ENCODE results near the gene ZNF81.
"Not testable (repeated sequence)": the region's sequence is repeated elsewhere in the genome, so short reads cannot be mapped to it uniquely, and the experiment has no call there.

Gene ZNF81
- 6.3 to 29.1 (median 12.8) reads per million in 17 experiments for total RNA-seq

GRCh38 chrX:47836164-47837072, at the start of gene ZNF81:
ZNF81 (plus strand) TSS chrX:47836902; CDS start chrX:47846268, 9,366 bp downstream.
- peak; percentile 96 to 97 (median 97) for DNase-seq

- peak; percentile 25 to 67 (median 35) for DNase-seq
Observed at GRCh38 chrX:47796433-47796906, 40.2 kb upstream of the ZNF81 start.

- DNase-seq, result no peak
Observed at GRCh38 chrX:47797084-47797483, 39.6 kb upstream of the ZNF81 start.

GRCh38 chrX:47798861-47799260, 37.8 kb upstream of the ZNF81 start:
- DNase-seq, result no peak

GRCh38 chrX:47802589-47802988, 34.1 kb upstream of the ZNF81 start:
- no peak for DNase-seq

- DNase-seq, result not testable (repeated sequence)
Observed at GRCh38 chrX:47803103-47803502, 33.6 kb upstream of the ZNF81 start.

GRCh38 chrX:47804315-47804714, 32.4 kb upstream of the ZNF81 start:
- no peak for DNase-seq

- DNase-seq, result not testable (repeated sequence)
Observed at GRCh38 chrX:47805844-47806243, 30.9 kb upstream of the ZNF81 start.

GRCh38 chrX:47806415-47807271, 30.1 kb upstream of the ZNF81 start:
- DNase-seq, result not testable (repeated sequence)

GRCh38 chrX:47807272-47807538, 29.5 kb upstream of the ZNF81 start:
- DNase-seq, result not testable (repeated sequence)

- DNase-seq, result no peak
Observed at GRCh38 chrX:47807548-47807947, 29.2 kb upstream of the ZNF81 start.

- no peak for DNase-seq
Observed at GRCh38 chrX:47808904-47809788, 27.6 kb upstream of the ZNF81 start.

- DNase-seq, result peak in 1 of 4 experiments; percentile 19
Observed at GRCh38 chrX:47814851-47815250, 21.9 kb upstream of the ZNF81 start.

GRCh38 chrX:47815901-47816845, 20.5 kb upstream of the ZNF81 start:
- peak in 1 of 4 experiments; percentile 9 for DNase-seq

GRCh38 chrX:47817421-47817820, 19.3 kb upstream of the ZNF81 start:
- DNase-seq, result no peak

GRCh38 chrX:47817897-47818296, 18.8 kb upstream of the ZNF81 start:
- DNase-seq, result no peak

GRCh38 chrX:47828984-47829383, 7.7 kb upstream of the ZNF81 start:
- no peak for DNase-seq

GRCh38 chrX:47831788-47832187, 4.9 kb upstream of the ZNF81 start:
- DNase-seq, result peak; percentile 53 to 75 (median 64)

GRCh38 chrX:47838361-47838760, 1.7 kb downstream of the ZNF81 start:
- DNase-seq, result no peak

GRCh38 chrX:47840111-47840510, 3.4 kb downstream of the ZNF81 start:
- no peak for DNase-seq

- no peak for DNase-seq
Observed at GRCh38 chrX:47843363-47843762, 6.7 kb downstream of the ZNF81 start.

Measured in suppressor macrophage (primary cell).